SK-N-MC (cell line): ENCODE data around the gene MUCL1.

Experiments used
- EZH2 ChIP-seq: fragments of 200-600 bp; sonication (generic); IDR thresholded peaks from one replicate; pipeline ENCODE4 v1.6.1; 2017; ENCODE audit warnings: antibody characterized with exemption
- POLR2AphosphoS5 ChIP-seq: IDR thresholded peaks from 2 replicates; pipeline ENCODE4 v1.6.1; 2012; ENCODE audit warnings: mild to moderate bottlenecking, low read depth, low read length, borderline replicate concordance

GRCh38 chr12:54879150-54879549, 24.8 kb downstream of the MUCL1 start:
- TF ChIP-seq POLR2AphosphoS5 (no peak), EZH2 (no peak)
